ENCODE measurements around the gene DPH7.
"Not testable (repeated sequence)": the region's sequence is repeated elsewhere in the genome, so short reads cannot be mapped to it uniquely, and the experiment has no call there.

Gene DPH7

GRCh38 chr9:137580209-137580953 lies 1.7 kb upstream of the DPH7 start:
- no peak for DNase-seq (ENCODE audit: low read depth)

DNA sequence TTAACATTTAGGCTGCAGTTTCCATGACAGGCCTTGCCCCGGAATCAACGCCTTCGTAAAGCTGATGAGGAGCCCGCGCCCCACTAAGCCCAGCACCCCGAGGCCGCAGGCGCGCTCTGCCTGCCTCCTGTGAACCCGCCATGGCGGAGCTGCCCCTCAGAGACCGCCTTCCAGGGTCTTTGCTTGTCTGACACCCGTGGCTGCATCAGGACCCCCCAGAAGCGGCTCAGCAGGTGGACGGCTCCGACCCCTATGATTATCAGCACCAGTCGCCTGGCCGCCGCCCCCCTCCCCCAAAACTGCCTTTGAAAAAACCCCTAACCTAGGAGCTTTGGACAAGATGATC lies 507 bp upstream of the DPH7 start:
- DNase-seq (ENCODE audit: low read depth) = no peak

DNA sequence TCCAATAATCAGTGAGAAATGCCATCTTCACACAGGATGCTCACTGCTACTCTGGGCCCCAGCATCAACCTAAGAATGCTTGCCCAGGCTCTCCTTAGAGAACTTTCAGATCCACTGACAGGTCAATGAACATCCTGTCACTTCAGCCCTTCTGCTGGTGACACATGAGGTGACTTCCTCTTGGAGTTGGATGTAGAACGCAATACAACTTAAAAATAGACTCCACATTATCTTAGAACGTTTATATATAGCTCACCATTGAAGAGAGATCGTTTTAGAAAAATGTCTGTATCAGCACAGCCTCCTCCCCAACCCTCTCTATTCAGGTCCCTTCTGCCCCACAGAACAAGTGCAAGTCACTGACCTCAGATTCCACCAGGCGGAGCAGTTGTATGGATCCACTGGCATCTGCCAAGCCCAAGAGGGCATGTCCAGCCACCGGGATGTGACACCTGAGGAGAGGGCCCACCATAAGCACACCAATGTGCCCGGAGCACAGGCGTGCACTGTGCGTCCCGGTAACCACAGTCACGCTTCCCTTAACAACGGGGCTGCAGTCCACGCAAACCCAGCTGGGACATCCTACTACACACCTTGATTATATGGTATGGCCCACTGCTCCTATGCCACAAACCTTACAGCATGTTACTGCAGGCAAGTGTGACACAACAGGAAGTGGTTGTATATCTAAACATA lies 2.9 kb downstream of the DPH7 start:
- DNase-seq (ENCODE audit: low read depth) = no peak

DNA sequence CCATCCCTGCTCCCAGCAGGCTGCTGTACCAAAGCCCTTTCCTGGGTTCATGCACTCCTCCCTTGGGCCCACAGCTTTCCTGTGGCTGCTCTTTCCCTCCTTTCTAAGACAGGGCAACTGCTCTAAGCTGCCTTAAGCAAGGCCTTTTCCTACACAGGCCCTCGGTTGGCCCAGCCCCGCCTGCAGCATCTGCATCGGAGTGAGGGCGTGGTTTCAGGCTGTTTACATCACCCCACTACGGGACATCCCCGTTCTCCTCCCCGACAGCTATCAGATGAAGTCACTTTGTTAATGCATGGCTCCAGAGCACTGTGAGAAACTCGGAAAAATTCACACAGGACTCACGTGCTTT lies 3.4 kb downstream of the DPH7 start:
- no peak for DNase-seq (ENCODE audit: low read depth)

DNA sequence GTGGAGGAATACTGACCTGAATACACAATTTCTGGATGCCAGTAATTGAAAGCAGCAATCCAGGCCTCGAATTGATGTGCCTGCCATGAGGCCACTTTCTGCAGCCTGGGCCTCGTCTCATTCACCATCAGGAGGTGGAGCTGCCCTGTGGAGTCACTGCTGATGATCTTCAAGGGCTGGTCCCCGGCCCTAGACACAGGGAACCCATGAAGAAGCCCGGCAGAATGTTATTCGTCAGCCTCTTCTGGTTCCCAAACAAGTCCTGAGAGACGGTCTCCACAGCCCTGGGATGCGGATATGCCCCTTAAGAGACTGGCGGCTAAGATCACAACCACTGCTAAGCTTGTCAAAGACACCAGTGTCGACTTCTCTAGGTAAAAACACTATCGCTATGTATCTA lies 4.5 kb downstream of the DPH7 start:
- no peak for DNase-seq (ENCODE audit: low read depth)

DNA sequence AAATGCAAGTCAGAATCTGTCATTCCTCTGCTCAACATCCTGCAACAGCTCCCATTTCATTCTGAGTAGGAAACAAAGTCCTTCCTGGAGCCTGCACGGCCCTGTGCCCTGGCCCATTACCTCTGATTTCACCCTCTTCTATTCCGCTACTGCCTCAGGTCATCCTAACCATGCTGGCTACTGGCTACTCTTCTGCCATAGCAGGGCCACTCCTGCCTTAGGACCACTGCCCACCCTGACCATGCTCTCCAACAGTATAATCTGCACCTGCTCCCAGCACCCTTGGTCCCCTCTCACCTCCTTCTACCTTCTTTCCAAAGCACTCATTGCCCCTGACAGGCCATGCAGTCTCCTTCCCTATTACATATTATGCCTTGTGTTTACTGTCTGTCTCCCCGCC lies 8.2 kb downstream of the DPH7 start:
- no peak for DNase-seq (ENCODE audit: low read depth)

GRCh38 chr9:137569609-137570203 lies 9.0 kb downstream of the DPH7 start:
- DNase-seq (ENCODE audit: low read depth) = no peak

DNA sequence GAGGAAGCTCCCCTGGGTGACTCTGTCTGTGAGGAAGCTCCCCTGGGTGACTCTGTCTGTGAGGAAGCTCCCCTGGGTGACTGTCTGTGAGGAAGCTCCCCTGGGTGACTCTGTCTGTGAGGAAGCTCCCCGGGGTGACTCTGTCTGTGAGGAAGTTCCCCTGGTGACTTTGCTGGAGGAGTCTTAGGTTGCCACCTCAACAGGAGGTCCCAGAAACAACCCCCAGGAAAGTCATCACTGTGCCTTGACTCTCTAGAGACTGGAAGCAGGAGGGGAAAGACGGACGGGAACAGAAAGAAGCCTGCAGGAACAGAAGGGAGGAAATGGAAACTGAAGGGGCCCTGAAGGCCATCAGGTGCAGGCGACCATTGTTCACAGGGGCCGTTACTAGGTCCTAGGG lies 10.3 kb downstream of the DPH7 start:
- DNase-seq (ENCODE audit: low read depth) = not testable (repeated sequence)

GRCh38 chr9:137564817-137565411 lies 13.8 kb downstream of the DPH7 start:
- no peak for DNase-seq (ENCODE audit: low read depth)

GRCh38 chr9:137564134-137564533 lies 14.6 kb downstream of the DPH7 start:
- no peak for DNase-seq (ENCODE audit: low read depth)

- DNase-seq (ENCODE audit: low read depth) = no peak
Measured at GRCh38 chr9:137558127-137558526, 20.6 kb downstream of the DPH7 start.

DNA sequence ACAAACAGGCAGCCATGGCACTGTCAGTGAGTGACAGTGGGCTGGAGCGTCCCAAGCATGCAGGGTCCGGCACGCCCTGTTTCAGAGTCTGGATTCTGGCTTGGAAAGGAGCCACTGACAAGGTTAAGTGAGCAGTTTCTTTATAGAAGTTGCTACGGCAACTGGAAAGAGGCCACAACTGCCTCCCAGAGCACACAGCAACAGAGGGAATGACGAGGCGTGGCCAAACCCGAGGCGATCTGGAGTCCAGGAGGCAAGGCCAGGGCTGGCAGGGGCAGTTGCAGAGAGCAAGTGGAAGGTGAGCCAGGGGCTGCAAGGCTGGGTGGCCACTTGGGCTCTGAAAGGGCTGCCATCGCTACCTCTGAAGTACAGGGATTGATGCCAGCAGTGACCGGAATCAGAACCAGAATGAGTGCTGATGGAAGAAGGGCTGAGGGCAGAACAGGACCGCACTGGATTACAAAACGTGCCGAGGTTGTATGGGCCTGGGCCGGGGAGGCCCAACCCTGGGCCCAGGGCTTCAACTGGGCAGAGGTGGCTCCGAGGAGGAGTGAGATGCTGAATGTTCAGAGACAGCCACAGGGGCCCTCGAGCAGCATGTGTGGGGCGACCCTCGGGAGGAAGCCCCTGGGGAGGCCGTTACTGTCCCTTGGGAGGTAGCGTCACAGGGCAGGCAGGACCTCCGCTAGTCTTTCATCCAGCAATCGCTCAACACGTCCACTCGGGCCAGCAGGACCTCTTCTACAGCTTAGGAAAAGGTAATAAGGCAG lies 22.5 kb downstream of the DPH7 start:
- no peak for DNase-seq (ENCODE audit: low read depth)

- DNase-seq (ENCODE audit: low read depth) = no peak
Measured at GRCh38 chr9:137555179-137555578, 23.5 kb downstream of the DPH7 start.

- DNase-seq (ENCODE audit: low read depth) = no peak
Measured at GRCh38 chr9:137554349-137554748, 24.4 kb downstream of the DPH7 start.

GRCh38 chr9:137553654-137554053 lies 25.1 kb downstream of the DPH7 start:
- not testable (repeated sequence) for DNase-seq (ENCODE audit: low read depth)

- no peak for DNase-seq (ENCODE audit: low read depth)
Measured at GRCh38 chr9:137552022-137552768, 26.5 kb downstream of the DPH7 start.

- DNase-seq (ENCODE audit: low read depth) = no peak
Measured at GRCh38 chr9:137551264-137552021, 27.3 kb downstream of the DPH7 start, which contains the start of gene MRPL41. Gene MRPL41, plus strand, starts transcription at chr9:137551879. Its CDS starts 203 bp downstream, at chr9:137552082.

DNA sequence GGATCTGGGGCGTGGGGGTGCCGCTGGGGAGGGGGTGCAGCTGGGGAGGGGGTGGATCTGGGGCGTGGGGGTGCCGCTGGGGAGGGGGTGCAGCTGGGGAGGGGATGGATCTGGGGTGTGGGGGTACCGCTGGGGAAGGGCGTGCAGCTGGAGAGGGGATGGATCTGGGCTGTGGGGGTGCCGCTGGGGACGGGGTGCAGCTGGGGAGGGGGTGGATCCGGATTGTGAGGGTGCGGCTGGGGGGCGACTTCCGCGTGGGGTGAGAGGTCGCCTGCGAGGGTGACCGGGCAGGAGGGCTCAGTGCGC lies 27.8 kb downstream of the DPH7 start:
- not testable (repeated sequence) for DNase-seq (ENCODE audit: low read depth)

DNA sequence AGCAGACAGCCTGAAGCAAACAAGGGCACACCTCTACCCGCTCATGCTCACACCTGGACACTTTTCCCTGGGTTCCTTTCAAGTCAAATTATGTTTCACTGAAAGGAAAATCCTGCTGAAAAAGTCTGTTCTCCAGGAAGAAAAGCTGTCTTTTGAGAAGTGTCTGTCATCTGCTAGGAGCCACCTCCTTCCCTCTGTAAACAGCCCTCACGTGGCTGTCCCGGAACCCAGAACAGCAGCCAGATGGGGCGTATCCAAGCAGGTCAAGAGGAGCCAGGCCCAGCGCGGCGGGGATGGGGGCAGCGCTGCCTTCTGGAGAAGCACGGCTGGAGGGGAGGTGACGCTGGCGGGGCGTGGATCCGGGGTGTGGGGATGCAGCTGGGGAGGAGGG lies 28.5 kb downstream of the DPH7 start, which contains the start of gene PNPLA7:
TSS of gene PNPLA7 (minus strand) at position 172 of the 391 bp plus-strand sequence. CDS start 205 bp downstream, outside the sequence.
- no peak for DNase-seq (ENCODE audit: low read depth)

GRCh38 chr9:137547687-137548543 lies 30.8 kb downstream of the DPH7 start:
- no peak for DNase-seq (ENCODE audit: low read depth)

Measured in HS-27A (cell line).